IPS-18a (cell line): ENCODE measurements around the gene COL4A2.

ENCODE experiments used
- H3K27ac ChIP-seq: one replicate; pipeline ENCODE4 v1.5.1; 2013; ENCODE audit warnings: low read length
- H3K27me3 ChIP-seq: one replicate; pipeline ENCODE4 v1.6.1; 2013; ENCODE audit warnings: mild to moderate bottlenecking, low read length; ENCODE audit not compliant: control insufficient read depth, insufficient read depth
- H3K36me3 ChIP-seq: one replicate; pipeline ENCODE4 v1.6.1; 2013; ENCODE audit warnings: low read depth, low read length; ENCODE audit not compliant: control insufficient read depth
- H3K4me1 ChIP-seq: one replicate; pipeline ENCODE4 v1.6.1; 2013; ENCODE audit warnings: low read depth, low read length; ENCODE audit not compliant: control insufficient read depth
- H3K4me3 ChIP-seq: one replicate; pipeline ENCODE4 v1.5.1; 2013; ENCODE audit warnings: low read length
- H3K9ac ChIP-seq: one replicate; pipeline ENCODE4 v1.6.1; 2013; ENCODE audit warnings: mild to moderate bottlenecking, low read length, moderate library complexity
- H3K9me3 ChIP-seq: one replicate; pipeline ENCODE4 v1.6.1; 2013; ENCODE audit warnings: low read depth, low read length; ENCODE audit not compliant: control insufficient read depth

COL4A2 gene

GRCh38 chr13:110329258-110329657, 22.2 kb downstream of the COL4A2 start:
- H3K4me1 ChIP-seq = peaks cover 21% of the 10 kb centered on the region

GRCh38 chr13:110329798-110330461, 22.8 kb downstream of the COL4A2 start:
- Histone ChIP-seq H3K27me3 (no peaks in the 10 kb centered on the region), H3K27ac (no peak overlapping the region), H3K36me3 (no peaks in the 10 kb centered on the region), H3K4me1 (peaks cover 21% of the 10 kb centered on the region), H3K9me3 (no peaks in the 10 kb centered on the region), H3K4me3 (no peak overlapping the region), H3K9ac (no peak overlapping the region)

More at GRCh38 chr13:110329258-110329657, 22.2 kb downstream of the COL4A2 start:
- H3K9ac ChIP-seq = no peak overlapping the region
- no peak overlapping the region for H3K4me3 ChIP-seq
- no peaks in the 10 kb centered on the region for H3K27me3 ChIP-seq
- no peak overlapping the region for H3K27ac ChIP-seq
- no peaks in the 10 kb centered on the region for H3K9me3 ChIP-seq
- no peaks in the 10 kb centered on the region for H3K36me3 ChIP-seq

GRCh38 chr13:110330491-110331011, 23.5 kb downstream of the COL4A2 start:
- no peak overlapping the region for H3K9ac ChIP-seq
- H3K27ac ChIP-seq = no peak overlapping the region
- no peaks in the 10 kb centered on the region for H3K9me3 ChIP-seq
- peaks cover 21% of the 10 kb centered on the region for H3K4me1 ChIP-seq
- no peaks in the 10 kb centered on the region for H3K27me3 ChIP-seq
- no peak overlapping the region for H3K4me3 ChIP-seq
- H3K36me3 ChIP-seq = no peaks in the 10 kb centered on the region

GRCh38 chr13:110331362-110331761, 24.3 kb downstream of the COL4A2 start:
- H3K4me3 ChIP-seq = no peak overlapping the region
- H3K4me1 ChIP-seq = peaks cover 16% of the 10 kb centered on the region
- H3K9me3 ChIP-seq = no peaks in the 10 kb centered on the region
- no peaks in the 10 kb centered on the region for H3K36me3 ChIP-seq
- no peaks in the 10 kb centered on the region for H3K27me3 ChIP-seq
- H3K27ac ChIP-seq = no peak overlapping the region
- H3K9ac ChIP-seq = no peak overlapping the region

- no peak overlapping the region for H3K9ac ChIP-seq
- H3K27me3 ChIP-seq = no peaks in the 10 kb centered on the region
- H3K4me1 ChIP-seq = peaks cover 3% of the 10 kb centered on the region
- no peaks in the 10 kb centered on the region for H3K9me3 ChIP-seq
- H3K27ac ChIP-seq = no peak overlapping the region
- no peak overlapping the region for H3K4me3 ChIP-seq
- H3K36me3 ChIP-seq = no peaks in the 10 kb centered on the region
Observed at GRCh38 chr13:110332750-110333149, 25.7 kb downstream of the COL4A2 start.

GRCh38 chr13:110333837-110334236, 26.8 kb downstream of the COL4A2 start:
- H3K9ac ChIP-seq = no peak overlapping the region
- peaks cover under 1% of the 10 kb centered on the region for H3K4me1 ChIP-seq
- no peak overlapping the region for H3K4me3 ChIP-seq
- H3K27ac ChIP-seq = no peak overlapping the region
- no peaks in the 10 kb centered on the region for H3K9me3 ChIP-seq
- no peaks in the 10 kb centered on the region for H3K36me3 ChIP-seq
- no peaks in the 10 kb centered on the region for H3K27me3 ChIP-seq

- H3K9ac ChIP-seq = no peak overlapping the region
- H3K4me3 ChIP-seq = no peak overlapping the region
- no peaks in the 10 kb centered on the region for H3K27me3 ChIP-seq
- peaks cover 4% of the 10 kb centered on the region for H3K4me1 ChIP-seq
- H3K9me3 ChIP-seq = no peaks in the 10 kb centered on the region
- no peaks in the 10 kb centered on the region for H3K36me3 ChIP-seq
- H3K27ac ChIP-seq = no peak overlapping the region
Observed at GRCh38 chr13:110334256-110334655, 27.2 kb downstream of the COL4A2 start.

- H3K4me1 ChIP-seq = peaks cover 4% of the 10 kb centered on the region
- H3K9ac ChIP-seq = no peak overlapping the region
- no peaks in the 10 kb centered on the region for H3K36me3 ChIP-seq
- no peak overlapping the region for H3K4me3 ChIP-seq
- no peaks in the 10 kb centered on the region for H3K9me3 ChIP-seq
- no peak overlapping the region for H3K27ac ChIP-seq
- H3K27me3 ChIP-seq = no peaks in the 10 kb centered on the region
Observed at GRCh38 chr13:110334841-110335490, 27.9 kb downstream of the COL4A2 start.

- Histone ChIP-seq H3K4me1 (peaks cover 4% of the 10 kb centered on the region), H3K9me3 (no peaks in the 10 kb centered on the region), H3K36me3 (no peaks in the 10 kb centered on the region)
Observed at GRCh38 chr13:110336108-110336507, 29.0 kb downstream of the COL4A2 start.

GRCh38 chr13:110336681-110337080, 29.6 kb downstream of the COL4A2 start:
- no peaks in the 10 kb centered on the region for H3K9me3 ChIP-seq
- no peak overlapping the region for H3K4me3 ChIP-seq
- no peaks in the 10 kb centered on the region for H3K27me3 ChIP-seq
- peaks cover 9% of the 10 kb centered on the region for H3K4me1 ChIP-seq
- no peak overlapping the region for H3K27ac ChIP-seq
- H3K36me3 ChIP-seq = no peaks in the 10 kb centered on the region
- no peak overlapping the region for H3K9ac ChIP-seq

More at GRCh38 chr13:110336108-110336507, 29.0 kb downstream of the COL4A2 start:
- Histone ChIP-seq H3K27me3 (no peaks in the 10 kb centered on the region), H3K27ac (no peak overlapping the region), H3K9ac (no peak overlapping the region), H3K4me3 (no peak overlapping the region)

GRCh38 chr13:110337247-110337646, 30.2 kb downstream of the COL4A2 start:
- H3K27ac ChIP-seq = no peak overlapping the region
- no peak overlapping the region for H3K4me3 ChIP-seq
- H3K27me3 ChIP-seq = no peaks in the 10 kb centered on the region
- peaks cover 14% of the 10 kb centered on the region for H3K4me1 ChIP-seq
- no peak overlapping the region for H3K9ac ChIP-seq
- H3K36me3 ChIP-seq = no peaks in the 10 kb centered on the region
- no peaks in the 10 kb centered on the region for H3K9me3 ChIP-seq
